Keratinocyte (primary cell): ENCODE measurements around the gene CFHR5.

ENCODE experiments used
- EZH2 ChIP-seq: IDR thresholded peaks from one replicate; pipeline ENCODE4 v1.6.1; 2012; ENCODE audit warnings: inconsistent platforms, mild to moderate bottlenecking, low read length, moderate library complexity
- TF ChIP-seq, protein P1 (sequence below), 3 experiments: IDR thresholded peaks in 1 of 3; conservative IDR thresholded peaks in 1 of 3; optimal IDR thresholded peaks in 1 of 3; 2 replicates in 2 of 3; 3 replicates in 1 of 3; pipeline versions ENCODE3 to v1.5.1; 2011; ENCODE audit warnings: low read length in 3 of 3, mild to moderate bottlenecking in 3 of 3, moderate library complexity in 2 of 3, control low read depth in 1 of 3, inconsistent platforms in 1 of 3; ENCODE audit not compliant: insufficient read depth in 2 of 3; ENCODE audit errors: extremely low read depth in 1 of 3

DNA sequence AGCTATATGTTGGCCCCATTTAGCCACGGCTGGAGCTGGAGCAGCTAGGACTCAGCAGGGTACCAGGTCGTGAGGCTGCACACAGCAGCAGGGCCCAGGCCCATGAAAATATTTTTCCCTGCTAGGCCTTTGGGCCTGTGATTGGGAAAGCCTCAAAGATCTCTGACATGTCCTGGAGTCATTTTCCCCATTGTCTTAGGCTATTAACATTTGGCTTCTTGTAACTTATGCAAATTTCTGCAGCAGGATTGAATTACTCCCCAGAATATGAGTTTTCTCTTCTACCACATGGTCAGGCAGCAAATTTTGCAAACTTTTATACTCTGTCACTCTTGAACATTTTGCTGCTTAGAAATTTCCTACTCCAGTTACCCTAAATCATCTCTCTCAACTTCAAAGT lies 22.6 kb upstream of the CFHR5 start:
- TF ChIP-seq, protein P1, sequence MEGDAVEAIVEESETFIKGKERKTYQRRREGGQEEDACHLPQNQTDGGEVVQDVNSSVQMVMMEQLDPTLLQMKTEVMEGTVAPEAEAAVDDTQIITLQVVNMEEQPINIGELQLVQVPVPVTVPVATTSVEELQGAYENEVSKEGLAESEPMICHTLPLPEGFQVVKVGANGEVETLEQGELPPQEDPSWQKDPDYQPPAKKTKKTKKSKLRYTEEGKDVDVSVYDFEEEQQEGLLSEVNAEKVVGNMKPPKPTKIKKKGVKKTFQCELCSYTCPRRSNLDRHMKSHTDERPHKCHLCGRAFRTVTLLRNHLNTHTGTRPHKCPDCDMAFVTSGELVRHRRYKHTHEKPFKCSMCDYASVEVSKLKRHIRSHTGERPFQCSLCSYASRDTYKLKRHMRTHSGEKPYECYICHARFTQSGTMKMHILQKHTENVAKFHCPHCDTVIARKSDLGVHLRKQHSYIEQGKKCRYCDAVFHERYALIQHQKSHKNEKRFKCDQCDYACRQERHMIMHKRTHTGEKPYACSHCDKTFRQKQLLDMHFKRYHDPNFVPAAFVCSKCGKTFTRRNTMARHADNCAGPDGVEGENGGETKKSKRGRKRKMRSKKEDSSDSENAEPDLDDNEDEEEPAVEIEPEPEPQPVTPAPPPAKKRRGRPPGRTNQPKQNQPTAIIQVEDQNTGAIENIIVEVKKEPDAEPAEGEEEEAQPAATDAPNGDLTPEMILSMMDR (optimal IDR thresholded peaks at IDR 0.05 in 1 of 3, IDR thresholded peaks at IDR 0.05 in 1 of 3, conservative IDR thresholded peaks at IDR 0.05 in 1 of 3; ENCODE audit: extremely low read depth in 1 of 3, insufficient read depth in 2 of 3, low read length in 3 of 3): no peak
- no peak for TF ChIP-seq EZH2
